GM10266 (cell line): ENCODE data around the gene ITGBL1.

Source experiments
- DNase-seq: peaks from one replicate; pipeline ENCODE4 v3.0.0; 2012; ENCODE audit errors: extremely low spot score
- CTCF ChIP-seq: IDR thresholded peaks from 2 replicates; pipeline ENCODE4 v1.5.1; 2012; ENCODE audit warnings: mild to moderate bottlenecking, low read depth; ENCODE audit not compliant: control insufficient read depth, insufficient read depth; ENCODE audit errors: missing control alignments

ITGBL1 gene

DNA sequence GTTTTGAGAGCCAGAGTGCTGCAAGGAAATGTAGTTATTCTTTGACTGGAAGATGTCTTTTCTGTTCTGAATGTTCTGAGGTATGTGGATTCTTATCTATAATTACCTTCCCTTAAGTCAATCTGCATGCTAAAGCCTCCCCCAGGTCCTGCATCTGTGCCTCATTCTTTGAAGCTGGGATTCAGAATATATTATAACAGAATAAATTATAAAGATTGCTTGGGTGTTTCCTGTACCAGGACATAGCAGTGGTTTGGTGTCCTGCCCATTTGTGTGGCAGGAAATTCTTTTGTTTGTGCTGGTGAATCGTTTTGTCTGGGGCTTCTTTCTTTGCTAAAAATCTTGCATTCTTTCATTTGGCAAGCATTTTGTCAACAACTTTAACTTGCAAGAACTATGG is 60.2 kb downstream of the ITGBL1 start:
- DNase-seq = no peak
- TF ChIP-seq CTCF = no peak

DNA sequence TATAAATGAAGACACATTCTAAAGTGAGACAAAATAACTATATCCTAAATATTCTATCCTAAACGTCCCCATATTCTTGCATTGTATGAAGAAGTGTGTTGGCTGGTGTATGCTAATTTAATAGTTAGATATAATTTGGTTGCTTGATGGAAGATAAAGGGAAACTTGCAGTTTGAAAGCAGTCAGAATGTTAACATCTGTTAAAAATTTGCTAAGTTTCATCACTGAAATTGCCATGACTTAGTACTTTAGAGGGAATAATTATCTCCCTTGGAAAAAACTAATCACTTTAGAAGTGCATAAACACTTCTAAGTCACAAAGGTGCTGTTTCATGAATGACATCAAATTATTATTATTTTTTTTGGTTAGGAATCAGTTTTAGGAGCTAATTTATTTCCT is 61.6 kb downstream of the ITGBL1 start:
- DNase-seq = no peak
- no peak for TF ChIP-seq CTCF

DNA sequence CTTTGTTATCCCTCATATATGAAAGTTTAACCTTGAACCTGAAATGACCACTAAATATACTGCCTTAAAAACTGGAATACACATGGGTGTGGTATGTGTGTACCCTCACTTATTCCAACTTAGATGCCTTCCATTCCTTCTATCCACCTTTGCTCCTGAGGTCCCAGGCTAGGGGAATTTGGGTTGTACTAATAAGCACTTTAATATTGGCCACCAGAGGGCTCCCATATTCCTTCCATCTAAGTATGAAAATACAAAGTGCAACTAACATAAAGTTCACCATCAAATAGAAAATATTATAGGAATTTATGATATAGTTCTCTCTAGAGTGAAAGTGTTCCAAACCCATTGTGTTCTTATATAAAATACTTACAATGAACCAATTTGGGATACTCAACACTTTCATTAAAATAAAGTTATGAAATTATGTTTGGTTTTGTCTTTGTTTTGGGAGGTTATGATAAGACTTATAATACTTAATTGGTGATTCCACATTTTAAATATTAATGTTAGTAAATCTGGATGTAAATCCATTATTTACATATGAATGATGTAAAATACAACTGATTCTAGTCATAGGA is 62.3 kb downstream of the ITGBL1 start:
- no peak for DNase-seq
- TF ChIP-seq CTCF = peak; percentile 52

GRCh38 chr13:101515504-101515903 is 63.0 kb downstream of the ITGBL1 start:
- no peak for DNase-seq
- no peak for TF ChIP-seq CTCF

- DNase-seq = no peak
- TF ChIP-seq CTCF = no peak
Observed at GRCh38 chr13:101516262-101516661, 63.8 kb downstream of the ITGBL1 start.

- no peak for TF ChIP-seq CTCF
- DNase-seq = no peak
Observed at GRCh38 chr13:101520672-101521071, 68.2 kb downstream of the ITGBL1 start.

- TF ChIP-seq CTCF = no peak
- DNase-seq = no peak
Observed at GRCh38 chr13:101521371-101521770, 68.9 kb downstream of the ITGBL1 start.
